ENCODE data around the gene CENPB. TPM values are rescaled to one million over a fixed set of nuclear protein-coding genes. Genes with fewer than 3 reads are reported as not detected.

Gene CENPB
- polyA plus RNA-seq, 1 experiment, result 29.7 TPM

DNA sequence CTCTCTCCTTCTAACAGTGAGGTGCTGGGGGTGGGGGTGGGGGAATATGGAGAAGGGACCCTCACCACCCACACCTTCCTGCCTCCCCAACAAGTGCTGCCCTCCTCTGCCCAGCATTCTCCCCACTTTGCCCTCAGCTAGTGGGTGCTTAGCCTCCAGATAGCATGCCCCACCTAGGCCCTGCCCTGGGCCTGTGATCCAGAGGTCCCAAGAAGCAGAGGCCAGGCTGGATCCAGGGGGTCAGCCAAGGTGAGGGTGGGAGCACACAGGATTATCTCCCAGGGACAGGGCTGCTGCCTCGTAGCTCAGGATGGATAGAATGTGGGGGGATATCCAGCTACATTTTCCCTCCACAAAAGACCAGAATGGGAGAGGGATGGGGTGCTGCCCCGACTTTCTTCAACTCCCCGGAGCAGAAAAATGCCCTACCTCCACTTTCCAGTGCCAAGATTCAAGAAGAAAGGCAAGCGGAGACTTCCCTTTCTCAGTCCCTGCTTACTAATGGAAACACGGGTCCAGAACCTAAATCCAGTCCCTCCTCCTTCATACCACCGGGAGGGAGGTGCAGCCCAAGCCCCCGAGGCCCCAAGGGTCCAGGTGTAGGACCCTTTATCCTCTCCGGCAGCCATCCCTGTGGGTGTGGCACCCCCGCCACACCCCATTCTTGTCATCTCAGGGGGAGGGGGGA, 20.0 kb downstream of the CENPB start:
- ChIA-PET CTCF (no interaction called here), POLR2A (interaction anchor here (0.9 kb wide), 1 partner anchor 12 kb away, joined by 3 read pairs; no protein-coding TSS in a partner anchor)
- H3K27ac ChIP-seq (ENCODE audit: low read depth, low read length), result no peak overlapping the region
- no peaks in the 10 kb centered on the region for H3K9me3 ChIP-seq (ENCODE audit: control insufficient read depth, insufficient read depth, low read length)
- no peaks in the 10 kb centered on the region for H3K27me3 ChIP-seq (ENCODE audit: control insufficient read depth, insufficient read depth, low read length)
- no peak for TF ChIP-seq CTCF (IDR thresholded peaks at IDR 0.05; ENCODE audit: low read depth, low read length)
- DNase-seq (ENCODE audit: low read depth, low spot score), result no peak
- peak overlapping the region; percentile 77 for H3K4me3 ChIP-seq (ENCODE audit: low read depth, low read length)

DNA sequence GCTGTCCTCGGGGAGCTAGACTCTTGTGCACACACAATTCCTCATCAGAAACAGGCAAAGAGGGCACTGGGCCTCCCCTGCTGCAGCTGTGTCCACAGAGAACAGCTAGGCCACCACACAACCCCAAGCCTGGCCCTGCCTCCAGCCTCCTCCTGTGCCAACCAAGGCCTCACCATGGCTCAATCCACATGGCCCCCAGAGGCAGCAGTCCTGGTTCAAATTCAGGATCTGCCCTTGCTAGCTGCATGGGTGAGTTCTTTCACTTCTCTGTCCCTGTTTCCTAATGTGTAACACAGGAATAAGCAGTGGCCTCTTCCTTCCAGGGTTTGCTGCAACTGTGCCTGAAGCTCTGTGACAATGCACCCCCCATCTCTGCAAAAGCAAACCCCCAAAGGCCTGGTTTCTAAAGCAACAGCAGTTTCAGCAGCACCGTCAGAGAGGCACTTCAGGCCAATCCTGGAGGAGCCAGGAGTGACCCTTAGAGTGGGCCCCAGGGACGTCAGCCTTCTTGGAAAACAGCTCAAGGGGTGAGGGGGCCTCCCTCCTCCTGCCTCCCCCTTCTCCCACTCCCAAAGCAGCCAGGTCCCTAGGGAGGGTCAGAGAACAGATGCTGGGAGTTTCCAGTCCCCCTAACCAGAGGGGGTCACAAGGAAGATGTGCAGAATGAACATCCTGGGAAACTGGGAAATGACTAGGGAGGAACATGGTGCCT, 21.2 kb downstream of the CENPB start:
- CTCF ChIA-PET, result interaction anchor here (1.1 to 1.6 kb wide), 2 partner anchors 43 to 49 kb away, joined by 3 to 4 read pairs; no protein-coding TSS in a partner anchor
- POLR2A ChIA-PET, result no interaction called here

DNA sequence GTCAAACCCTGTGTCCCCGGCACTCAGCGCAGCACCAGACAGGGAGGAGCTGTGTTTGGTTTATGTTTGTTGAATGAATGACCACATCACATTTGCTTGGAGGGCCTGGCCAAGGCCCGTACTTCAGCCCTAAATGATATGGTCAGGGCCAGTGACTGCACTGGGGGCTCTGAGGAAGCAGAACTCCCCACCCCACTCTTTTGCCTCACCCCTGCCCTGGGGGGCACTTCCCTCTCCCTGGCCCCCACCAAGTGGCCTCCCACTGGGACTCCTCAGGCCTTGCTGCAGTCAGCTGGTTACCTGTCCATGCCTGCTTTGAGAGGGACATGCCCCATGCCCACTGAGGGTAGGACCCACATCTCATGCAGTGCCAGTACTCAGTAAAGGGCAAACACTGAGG, 21.9 kb downstream of the CENPB start:
- Histone ChIP-seq H3K27ac (ENCODE audit: low read depth, low read length) (no peak overlapping the region), H3K27me3 (ENCODE audit: control insufficient read depth, insufficient read depth, low read length) (no peaks in the 10 kb centered on the region), H3K9me3 (ENCODE audit: control insufficient read depth, insufficient read depth, low read length) (no peaks in the 10 kb centered on the region), H3K4me3 (ENCODE audit: low read depth, low read length) (no peak overlapping the region)
- TF ChIP-seq CTCF (IDR thresholded peaks at IDR 0.05; ENCODE audit: low read depth, low read length), result no peak
- DNase-seq (ENCODE audit: low read depth, low spot score), result no peak
- ChIA-PET POLR2A (no interaction called here), CTCF (interaction anchor here (1.6 kb wide), 1 partner anchor 48 kb away, joined by 3 read pairs; no protein-coding TSS in a partner anchor)

More for the DNA sequence above, 21.2 kb downstream of the CENPB start:
- Histone ChIP-seq H3K4me3 (ENCODE audit: low read depth, low read length) (no peak overlapping the region), H3K27me3 (ENCODE audit: control insufficient read depth, insufficient read depth, low read length) (no peaks in the 10 kb centered on the region), H3K27ac (ENCODE audit: low read depth, low read length) (no peak overlapping the region), H3K9me3 (ENCODE audit: control insufficient read depth, insufficient read depth, low read length) (no peaks in the 10 kb centered on the region)
- TF ChIP-seq CTCF (IDR thresholded peaks at IDR 0.05; ENCODE audit: low read depth, low read length), result no peak
- DNase-seq (ENCODE audit: low read depth, low spot score), result no peak

- H3K27me3 ChIP-seq (ENCODE audit: control insufficient read depth, insufficient read depth, low read length), result no peaks in the 10 kb centered on the region
- ChIA-PET CTCF (interaction anchor here (0.6 to 0.7 kb wide), 2 partner anchors 11 to 1104 kb away, joined by 3 to 5 read pairs; no protein-coding TSS in a partner anchor), POLR2A (no interaction called here)
- H3K4me3 ChIP-seq (ENCODE audit: low read depth, low read length), result no peak overlapping the region
- H3K27ac ChIP-seq (ENCODE audit: low read depth, low read length), result no peak overlapping the region
- H3K9me3 ChIP-seq (ENCODE audit: control insufficient read depth, insufficient read depth, low read length), result no peaks in the 10 kb centered on the region
- no peak for DNase-seq (ENCODE audit: low read depth, low spot score)
- TF ChIP-seq CTCF (IDR thresholded peaks at IDR 0.05; ENCODE audit: low read depth, low read length), result no peak
These were observed 22.6 kb downstream of the CENPB start for GRCh38 chr20:3763671-3764601.

Data from AG04450 (cell line).